Measurements from ENCODE around the gene GCC2.
"Not testable (repeated sequence)": the region's sequence is repeated elsewhere in the genome, so short reads cannot be mapped to it uniquely, and the experiment has no call there.

Gene GCC2

GRCh38 chr2:108533832-108534583 is 85.0 kb downstream of the GCC2 start, which contains the start of gene LIMS1:
TSS of gene LIMS1 (plus strand) at chr2:108534470. CDS start at chr2:108534563, 93 bp downstream.
- peak; percentile 91 for DNase-seq

- DNase-seq: peak; percentile 33
These were observed 85.8 kb downstream of the GCC2 start for GRCh38 chr2:108534584-108535356.

GRCh38 chr2:108535357-108535631 is 86.3 kb downstream of the GCC2 start:
- DNase-seq: no peak

GRCh38 chr2:108536133-108536780 is 87.3 kb downstream of the GCC2 start:
- no peak for DNase-seq

GRCh38 chr2:108536911-108537310 is 87.9 kb downstream of the GCC2 start:
- DNase-seq: no peak

- DNase-seq: no peak
These were observed 89.1 kb downstream of the GCC2 start for GRCh38 chr2:108538000-108538625.

GRCh38 chr2:108541451-108541850 is 92.4 kb downstream of the GCC2 start:
- no peak for DNase-seq

GRCh38 chr2:108542071-108542470 is 93.1 kb downstream of the GCC2 start:
- no peak for DNase-seq

- no peak for DNase-seq
These were observed 98.6 kb downstream of the GCC2 start for GRCh38 chr2:108547606-108548005.

GRCh38 chr2:108548208-108549003 is 99.4 kb downstream of the GCC2 start:
- DNase-seq: no peak

GRCh38 chr2:108552566-108552965 is 103.6 kb downstream of the GCC2 start:
- DNase-seq: no peak

GRCh38 chr2:108553209-108553919 is 104.4 kb downstream of the GCC2 start:
- DNase-seq: no peak

GRCh38 chr2:108554528-108554927 is 105.5 kb downstream of the GCC2 start:
- no peak for DNase-seq

GRCh38 chr2:108555572-108555971 is 106.6 kb downstream of the GCC2 start:
- no peak for DNase-seq

- not testable (repeated sequence) for DNase-seq
These were observed 107.6 kb downstream of the GCC2 start for GRCh38 chr2:108556581-108556980.

Data from activated CD4-positive, alpha-beta T cell treated with anti-CD3 and anti-CD28 coated beads, Interleukin-2, amount 50 U/mL, for 16 hours (primary cell).